GM21447 (cell line): ENCODE results near the gene TNRC6C.
"Not testable (repeated sequence)": the region's sequence is repeated elsewhere in the genome, so short reads cannot be mapped to it uniquely, and the experiment has no call there.

ENCODE experiments used
- ATAC-seq: cut with Tn5 transposase; IDR thresholded peaks from one replicate; pipeline ENCODE4 v1.9.1; 2021; ENCODE audit not compliant: unreplicated experiment

Gene TNRC6C

DNA sequence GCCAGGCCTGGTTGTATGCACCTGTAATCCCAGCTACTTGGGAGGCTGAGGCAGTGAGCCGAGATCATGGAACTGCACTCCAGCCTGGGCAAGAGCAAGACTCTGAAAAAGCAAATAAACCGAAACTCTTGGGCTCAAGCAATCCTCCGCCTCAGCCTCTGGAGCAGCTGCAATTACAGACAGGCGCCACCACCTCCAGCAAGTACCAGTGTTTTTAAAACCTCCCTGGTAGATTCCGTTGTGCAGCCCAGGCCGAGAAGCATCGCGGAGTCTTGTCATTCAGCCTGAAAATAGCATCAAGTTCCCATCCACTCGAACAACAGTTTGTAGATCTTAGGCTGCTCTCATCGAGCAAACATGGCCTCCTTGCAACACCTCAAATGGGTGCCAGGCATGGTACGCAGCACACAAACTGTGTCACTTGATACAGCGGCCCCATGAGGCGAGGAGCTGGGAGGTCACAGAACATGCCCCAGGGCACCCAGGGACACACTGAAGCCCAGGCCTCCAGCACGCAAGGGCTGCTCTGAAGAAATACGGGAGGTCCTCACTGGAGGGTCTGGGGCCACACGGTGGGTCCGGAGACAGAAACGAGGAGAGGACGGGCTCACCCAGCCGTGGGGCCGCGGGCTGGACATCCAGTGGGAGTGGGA, 152.0 kb downstream of the TNRC6C start:
- ATAC-seq: no peak

DNA sequence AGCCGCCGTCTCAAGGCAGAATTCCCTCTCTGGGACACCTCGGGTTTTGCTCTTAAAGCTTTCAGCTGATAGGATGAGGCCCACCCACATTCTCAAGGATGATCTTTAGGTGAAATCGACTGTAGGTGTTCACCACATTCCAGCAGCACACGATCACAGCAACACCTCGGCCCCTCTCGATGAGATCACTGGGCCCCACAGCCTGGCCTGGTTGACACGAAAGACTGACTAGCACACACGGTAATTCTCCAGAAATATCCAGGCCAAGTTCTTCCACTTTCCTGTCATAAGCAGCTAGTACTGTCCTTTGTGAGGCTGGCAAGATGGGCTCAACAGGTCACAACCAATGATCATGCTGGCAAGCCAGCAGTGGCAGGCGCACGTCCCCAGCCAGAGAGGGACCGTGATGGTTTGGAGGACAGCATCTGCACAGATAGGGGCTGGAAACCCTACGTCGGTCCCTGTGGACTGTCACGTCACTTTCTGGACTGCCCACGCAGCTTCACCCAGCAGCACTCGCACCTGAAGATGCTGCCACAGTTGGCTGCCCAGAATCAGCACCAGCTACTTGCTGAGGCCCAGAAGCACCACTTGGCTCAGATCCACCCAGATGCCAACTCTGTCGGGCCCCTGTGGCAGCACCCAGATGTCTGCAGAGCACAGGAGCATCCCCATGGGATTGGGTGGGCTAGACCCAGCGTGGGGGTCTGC, 152.7 kb downstream of the TNRC6C start:
- ATAC-seq: no peak

DNA sequence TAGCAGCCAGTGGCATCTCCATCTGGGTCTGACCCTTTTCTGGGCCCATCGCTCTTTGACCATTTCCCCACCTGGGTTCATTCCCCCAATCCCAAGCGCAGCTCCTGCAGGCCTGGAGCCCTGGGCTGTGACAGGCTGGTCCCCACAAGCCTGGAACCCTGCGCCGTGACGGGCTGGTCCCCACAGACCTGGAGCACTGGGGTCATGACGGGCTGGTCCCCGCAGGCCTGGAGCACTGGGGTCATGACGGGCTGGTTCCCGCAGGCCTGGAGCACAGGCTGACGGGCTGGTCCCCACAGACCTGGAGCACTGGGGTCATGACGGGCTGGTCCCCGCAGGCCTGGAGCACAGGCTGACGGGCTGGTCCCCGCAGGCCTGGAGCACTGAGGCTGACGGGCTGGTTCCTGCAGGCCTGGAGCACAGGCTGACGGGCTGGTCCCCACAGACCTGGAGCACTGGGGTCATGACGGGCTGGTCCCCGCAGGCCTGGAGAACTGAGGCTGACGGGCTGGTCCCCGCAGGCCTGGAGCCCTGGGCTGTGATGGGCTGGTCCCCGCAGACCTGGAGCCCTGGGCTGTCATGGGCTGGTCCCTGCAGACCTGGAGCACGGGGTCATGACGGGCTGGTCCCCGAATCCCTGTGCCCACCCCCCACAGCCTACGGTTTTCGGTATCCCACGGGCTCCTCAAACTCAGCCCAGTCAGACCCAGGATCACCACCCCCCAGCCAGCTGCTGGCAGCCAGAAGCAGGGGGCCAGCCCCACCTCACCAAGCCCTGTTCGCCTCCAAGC, 153.4 kb downstream of the TNRC6C start:
- ATAC-seq: no peak

DNA sequence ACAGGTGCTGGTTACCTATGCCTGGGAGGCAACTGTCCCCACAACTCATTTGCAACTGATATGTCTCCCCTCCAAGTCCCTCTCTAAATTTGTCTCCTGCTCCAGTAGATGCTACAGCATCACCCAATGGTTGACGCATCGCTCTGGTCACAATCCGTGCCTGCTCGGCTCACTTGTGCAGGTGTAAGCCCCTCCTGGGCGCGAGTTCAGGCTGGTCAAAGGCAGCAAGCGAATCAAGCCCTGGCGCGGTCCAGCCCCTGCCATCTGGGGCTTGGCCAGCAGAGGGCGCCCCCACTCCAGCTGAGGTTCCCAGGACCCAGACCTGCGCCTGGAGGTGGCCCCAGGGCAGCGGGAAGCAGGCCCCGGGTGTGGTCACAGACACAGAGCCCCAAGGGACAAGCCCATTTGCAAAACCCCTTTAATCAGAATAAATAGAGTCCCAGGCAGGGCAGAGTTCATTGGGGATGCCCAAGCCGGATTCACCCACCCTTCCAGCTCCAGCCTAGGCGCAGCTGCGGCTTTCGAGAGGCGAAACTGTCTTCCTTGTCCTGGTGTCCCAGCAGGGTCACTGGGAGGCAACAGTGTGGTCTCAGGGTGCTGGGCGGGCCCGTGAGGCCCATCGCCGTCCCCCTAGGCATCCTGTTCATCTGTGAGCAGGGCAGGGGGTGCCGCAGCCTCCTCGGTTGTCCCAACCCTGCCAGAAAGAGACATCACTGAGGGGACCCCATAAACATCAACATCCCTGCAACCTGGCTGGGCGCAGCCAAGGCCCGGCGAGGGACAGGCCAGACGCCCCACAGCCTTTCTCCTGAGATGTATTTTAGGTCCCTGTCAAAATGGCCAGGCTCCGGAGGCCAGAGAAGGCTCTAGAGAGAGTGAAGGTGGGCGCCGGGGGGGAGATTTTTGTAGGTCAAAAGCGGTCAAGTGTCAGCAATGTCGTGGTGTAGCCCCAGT, 154.3 kb downstream of the TNRC6C start:
- no peak for ATAC-seq

DNA sequence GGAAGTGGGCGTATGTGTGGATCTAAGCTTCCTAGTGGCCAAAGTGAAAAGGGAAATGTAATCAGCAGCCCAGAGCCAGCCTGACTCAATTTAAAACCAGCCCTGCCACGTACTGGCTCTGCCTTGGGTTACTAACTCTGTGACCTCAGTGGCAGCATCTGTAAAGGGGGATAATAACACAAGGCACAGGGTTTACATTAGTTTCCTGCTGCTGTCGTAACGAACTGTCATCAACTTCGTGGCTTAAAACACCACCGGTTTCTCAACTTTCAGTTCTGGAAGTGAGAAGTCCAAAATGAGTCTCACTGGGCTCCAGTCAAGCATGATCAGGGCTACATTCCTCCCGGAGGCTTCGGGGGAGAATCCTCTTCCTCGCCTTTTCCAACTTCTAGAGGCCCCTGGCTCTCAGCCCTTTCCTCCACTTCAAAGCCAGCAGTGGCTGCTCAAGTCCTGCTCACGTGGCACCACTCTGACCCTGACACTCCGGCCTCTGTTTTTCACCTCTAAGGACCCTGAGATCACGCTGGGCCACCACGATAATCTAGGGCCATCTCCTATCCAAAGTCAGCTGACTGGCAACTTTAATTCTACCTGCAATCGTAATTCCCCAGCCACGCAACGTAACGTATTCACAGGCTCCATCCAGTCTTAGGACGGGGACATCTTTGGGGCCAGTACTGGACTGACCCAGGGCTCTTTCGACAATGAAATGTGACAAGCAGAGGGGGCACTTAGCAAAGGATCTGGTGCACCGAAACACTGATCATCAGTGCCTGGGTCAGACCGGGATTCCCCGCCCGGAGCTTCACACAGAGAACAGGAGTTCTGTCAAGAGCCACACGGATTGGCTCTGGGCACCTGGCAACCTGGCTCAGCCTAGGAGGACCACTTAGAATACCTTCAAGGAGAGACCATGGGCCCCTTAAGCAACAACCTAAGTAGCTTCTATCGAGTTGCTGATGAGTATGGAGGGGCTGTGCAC, 155.6 kb downstream of the TNRC6C start:
- ATAC-seq: no peak

DNA sequence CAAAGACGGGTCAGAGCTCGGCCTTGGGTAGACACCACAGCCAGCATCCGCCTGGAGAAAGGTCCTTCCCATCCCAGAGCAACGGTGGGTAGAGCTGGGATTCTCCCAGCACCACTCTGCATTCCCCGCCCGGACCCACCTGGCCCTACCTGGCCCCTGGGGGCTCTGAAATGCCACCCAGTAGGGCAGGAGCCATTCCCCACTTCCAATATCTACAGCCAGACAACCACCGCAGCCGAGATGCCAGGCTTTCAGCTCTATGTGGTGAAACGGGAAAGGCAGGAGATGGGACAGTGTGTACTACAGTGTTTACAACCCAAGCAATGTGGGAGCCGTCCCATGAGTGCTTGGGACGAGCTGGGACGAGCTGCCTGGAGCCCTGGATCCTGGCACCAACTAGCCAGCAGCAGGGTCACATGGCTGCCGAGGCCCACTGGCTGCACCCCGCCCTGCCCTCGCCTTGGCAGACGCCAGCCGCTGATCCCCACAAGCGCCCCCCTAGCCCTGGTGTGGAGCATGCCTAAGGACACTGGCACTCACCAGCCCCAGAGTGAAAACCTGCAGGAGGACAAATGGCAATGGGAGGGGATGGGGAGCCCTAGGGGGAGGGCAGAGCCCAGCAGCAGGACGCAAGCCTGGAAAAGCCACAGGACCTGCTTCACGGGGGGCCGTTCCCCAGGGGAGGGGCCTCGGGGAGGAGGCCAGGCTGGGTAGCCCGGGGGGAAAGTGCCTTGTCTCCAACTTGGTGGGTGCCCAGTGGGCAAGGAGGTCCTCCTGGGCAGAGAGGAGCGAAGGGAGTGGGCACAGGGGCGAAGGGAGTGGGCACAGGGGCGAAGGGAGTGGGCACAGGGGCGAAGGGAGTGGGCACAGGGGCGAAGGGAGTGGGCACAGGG, 156.6 kb downstream of the TNRC6C start:
- no peak for ATAC-seq

DNA sequence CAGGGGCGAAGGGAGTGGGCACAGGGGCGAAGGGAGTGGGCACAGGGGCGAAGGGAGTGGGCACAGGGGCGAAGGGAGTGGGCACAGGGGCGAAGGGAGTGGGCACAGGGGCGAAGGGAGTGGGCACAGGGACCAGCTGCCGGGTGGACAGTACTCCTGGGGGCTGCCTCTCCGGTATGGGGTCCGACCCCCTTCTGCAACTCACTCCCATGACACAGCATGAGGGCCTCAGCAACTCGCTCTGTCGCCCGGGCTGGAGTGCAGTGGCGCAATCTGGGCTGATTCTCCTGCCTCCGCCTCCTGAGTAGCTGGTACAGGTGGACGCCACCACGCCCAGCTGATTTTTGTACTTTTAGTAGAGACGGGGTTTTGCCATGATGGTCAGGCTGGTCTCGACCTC, 157.3 kb downstream of the TNRC6C start:
- ATAC-seq: not testable (repeated sequence)

DNA sequence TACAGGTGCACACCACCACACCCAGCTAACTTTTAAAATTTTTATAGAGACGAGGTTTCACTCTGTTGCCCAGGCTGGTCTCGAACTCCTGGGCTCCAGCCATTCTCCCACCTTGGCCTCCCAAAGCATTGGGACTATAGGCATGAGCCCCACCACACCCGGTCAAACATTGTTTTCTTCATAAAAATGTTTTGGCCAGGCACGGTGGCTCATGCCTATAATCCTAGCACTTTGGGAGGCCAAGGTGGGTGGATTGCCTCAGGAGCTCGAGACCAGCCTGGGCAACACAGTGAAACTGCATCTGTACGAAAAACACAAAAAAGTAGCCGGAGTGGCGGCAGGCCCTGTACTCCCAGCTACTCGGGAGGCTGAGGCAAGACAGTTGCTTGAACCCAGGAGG, 157.9 kb downstream of the TNRC6C start:
- ATAC-seq: no peak

DNA sequence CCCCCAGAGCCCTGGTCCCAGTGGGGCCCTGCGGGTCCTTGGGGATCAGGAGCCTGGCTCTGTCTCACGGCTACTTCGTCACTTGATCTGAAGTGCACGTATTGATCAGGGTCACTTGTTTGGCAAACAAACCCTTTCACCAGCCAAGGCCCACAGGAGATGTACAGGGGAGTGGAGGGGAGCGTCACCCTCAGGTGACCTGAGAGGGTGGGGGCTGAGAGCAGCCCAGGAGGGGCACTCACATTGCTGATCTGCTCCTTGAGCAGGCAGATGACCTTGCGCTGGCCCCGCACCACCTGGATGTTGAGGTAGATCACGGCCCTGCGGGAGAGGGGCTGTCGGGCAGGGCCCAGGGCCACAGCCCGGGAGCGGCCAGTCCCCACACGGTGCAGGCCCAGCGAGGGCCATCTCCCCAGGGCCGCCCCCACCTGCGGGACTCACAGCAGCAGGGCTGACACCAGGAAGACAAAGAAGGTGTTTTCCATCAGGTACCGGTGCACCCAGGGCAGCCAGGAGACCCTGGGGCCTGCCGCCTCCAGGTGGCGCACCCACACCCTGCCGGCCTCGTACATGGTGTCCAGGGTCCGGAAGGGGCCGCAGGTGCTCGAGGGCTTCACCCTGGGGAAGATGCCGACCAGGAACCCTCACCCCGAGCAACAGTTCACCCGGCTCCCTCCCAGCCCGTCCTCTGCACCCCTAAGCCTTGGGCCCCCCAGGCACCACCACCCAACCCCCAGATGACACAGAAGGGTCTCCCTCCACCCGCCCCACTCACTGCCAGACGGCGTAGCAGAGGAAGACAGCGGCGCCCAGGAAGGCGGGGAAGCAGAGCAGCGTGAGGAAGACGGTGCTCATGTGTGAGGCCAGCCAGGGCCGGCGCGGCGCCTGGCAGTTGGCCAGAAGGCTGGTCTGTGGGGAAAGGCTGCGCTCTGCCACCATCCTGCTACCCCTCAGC, 158.8 kb downstream of the TNRC6C start:
- ATAC-seq: no peak

DNA sequence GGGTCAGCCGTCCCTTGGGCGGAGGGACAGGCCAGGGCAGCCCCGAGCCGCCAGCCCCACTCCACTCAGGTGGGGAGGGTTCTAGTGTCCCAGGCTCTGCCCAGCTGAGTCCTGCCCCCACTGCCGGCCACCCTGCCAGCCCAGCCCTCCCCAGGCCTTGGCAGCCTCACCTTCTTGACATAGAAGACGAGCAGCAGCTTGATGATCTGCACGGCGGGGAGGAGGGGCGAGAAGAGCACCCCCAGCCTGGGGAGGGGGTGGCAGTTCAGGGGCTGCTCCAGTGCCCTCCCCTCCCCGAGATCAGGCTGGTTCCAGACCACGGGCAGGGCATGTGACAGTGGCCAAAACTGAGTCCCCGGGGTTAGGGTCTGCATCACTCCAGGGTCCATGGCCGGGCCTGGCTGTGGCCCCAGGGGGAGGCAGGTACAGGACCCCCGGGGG, 160.3 kb downstream of the TNRC6C start:
- ATAC-seq: no peak

DNA sequence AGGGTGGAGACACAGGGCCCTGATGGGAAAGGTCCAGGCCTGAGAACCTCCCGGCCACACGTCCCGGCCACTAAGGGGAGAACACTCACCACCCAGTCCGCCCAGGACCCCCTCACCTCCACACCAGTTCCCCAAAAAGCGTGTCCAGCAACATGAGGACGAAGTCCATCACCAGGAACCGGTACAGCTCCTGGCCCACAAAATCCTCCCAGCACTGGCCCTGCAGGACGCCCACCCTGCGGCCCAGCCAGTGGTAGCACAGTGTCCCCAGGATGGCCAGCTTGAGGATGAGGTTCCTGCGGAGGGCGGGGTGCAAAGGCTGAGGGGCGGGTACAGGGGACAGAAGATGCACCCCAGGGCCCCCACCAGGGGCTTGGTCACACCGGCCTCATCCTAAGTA, 162.0 kb downstream of the TNRC6C start:
- ATAC-seq: no peak

DNA sequence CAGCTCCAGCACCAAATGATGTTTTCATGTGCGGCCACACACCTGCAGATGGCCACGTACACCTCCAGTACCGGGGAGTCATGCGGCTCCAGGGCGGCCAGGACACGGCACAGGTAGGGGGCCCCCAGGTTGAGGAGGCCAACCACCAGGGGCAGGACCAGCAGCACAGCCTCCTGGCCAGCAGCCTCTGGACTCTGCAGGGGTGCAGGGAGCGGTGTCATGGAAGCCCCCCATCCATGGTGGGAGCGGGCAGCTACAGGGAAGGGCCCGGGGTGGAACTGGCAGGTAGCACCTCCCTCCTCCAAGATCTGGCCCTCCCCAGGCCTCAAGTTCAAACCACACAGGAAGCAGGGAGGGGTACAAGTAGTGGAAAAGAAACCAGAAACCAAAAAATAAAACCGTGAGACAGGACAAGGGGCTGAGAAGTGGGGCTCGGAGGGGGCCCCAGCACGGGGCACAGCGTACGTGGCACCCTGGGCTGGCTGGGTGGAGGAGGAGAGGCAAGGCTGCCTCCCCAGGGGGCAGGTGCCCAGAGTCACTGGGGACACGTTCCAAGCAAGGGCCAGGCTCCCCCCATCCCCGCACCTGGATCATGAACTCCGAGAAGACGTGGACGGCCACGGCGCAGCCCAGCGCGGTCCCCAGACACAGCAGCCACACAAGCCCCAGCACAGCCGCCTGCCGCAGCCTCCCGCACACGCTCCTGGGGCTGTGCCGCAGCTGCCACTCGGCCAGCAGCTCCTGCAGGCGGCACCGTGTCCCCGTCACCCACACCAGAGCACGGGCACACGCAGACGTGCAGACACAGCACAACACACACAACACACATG, 162.7 kb downstream of the TNRC6C start:
- ATAC-seq: no peak

DNA sequence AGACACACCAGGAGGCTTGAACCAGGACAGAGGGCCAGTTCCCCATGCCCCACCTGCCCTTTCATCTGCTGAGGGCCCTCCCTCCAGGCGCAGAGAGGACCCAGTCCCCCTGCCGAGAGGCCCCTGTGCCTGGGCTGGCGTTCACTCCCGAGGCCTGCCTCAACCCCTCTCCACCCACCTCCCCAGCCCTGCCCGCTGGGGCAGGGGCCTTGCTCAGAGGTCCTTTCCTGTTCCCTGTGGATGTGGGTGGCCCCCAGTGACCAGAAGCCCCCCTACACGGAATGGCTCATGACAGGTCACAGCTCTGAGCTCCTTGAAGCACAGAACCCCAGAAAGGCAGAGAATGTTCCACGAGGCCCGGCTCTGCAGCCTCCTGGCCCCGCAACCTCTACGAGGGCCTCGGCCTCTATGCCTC, 163.3 kb downstream of the TNRC6C start:
- no peak for ATAC-seq

DNA sequence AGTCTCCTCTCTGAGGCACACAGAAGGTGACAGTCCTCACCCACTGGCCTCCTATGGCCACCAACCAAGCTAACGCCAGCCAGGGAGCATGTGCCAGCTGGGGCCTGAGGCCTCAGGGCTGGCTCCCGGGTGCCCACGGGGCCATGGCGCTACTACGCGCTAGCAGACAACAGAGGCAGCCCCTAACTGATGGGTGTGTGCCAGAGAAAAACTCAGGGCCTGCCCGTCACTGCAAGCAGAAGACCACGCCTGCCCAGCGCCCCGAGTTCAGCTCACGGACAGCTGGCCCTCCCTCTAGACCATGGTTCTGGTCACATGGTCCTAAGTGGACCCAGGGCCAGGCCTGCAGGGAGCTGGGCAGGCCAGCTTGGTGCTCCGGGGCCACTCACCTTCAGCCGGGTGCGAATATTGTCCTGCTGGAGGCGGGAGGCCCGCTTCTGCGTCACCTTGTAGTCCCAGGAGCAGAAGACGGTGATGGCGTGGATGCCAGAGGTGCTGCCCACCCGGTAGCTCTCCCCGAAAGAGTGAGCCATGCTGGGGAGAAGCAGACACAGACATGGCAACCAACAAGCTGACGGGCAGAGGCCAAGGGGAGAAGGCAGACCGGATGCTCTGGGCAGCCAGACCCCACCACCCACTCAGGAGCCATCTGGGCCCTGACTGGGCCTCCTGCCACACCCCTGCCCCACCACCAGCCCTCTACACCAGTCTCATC, 163.9 kb downstream of the TNRC6C start:
- ATAC-seq: no peak

DNA sequence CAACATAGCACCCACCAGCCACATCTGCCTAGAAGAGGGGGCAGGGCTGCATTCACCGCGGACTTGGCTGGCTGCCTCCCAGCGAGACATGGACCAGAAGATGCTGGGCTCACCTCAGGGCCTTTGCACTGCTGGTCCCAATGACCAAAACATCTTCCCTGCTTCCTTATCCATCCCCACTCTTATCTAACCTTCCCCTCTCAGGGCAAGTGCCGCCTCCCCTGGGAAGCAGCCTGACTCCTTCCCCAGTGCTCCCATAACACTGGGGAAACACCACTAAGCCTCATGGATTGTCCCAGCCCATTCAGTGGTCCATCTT, 164.4 kb downstream of the TNRC6C start:
- no peak for ATAC-seq

DNA sequence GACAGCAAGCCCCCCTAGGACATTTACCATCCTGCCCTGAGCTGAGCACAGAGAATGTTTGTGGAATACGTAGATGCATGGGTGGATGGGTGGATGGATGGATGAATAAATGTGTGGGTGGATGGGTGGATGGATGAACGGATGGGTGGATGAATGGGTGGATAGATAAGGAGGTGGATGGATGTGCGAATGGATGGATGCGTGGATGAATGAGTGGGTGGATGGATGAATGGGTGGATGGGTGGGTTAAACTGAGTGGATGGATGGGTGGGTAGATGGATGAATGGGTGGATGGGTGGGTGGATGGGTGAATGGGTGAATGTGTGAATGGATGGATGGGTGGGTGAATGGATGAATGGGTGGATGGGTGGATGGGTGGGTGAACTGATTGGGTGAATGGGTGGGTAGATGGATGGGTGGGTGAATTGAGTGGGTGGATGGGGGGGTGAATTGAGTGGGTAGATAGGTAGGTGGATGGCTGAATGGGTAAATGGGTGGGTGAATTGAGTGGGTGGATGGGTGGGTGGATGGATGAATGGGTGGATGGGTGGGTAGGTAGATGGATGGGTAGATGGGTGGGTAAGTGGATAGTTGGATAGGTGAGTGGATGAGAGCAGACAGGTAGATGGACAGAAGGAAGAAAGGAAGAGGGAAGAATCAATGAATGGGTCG, 164.9 kb downstream of the TNRC6C start:
- no peak for ATAC-seq
